ENCODE results near the gene TACC2. TPM values are rescaled to one million over a fixed set of nuclear protein-coding genes. Genes with fewer than 3 reads are reported as not detected.

Gene TACC2
- total RNA-seq, 1 experiment from 2014 or later, result 15.8 TPM

GRCh38 chr10:122207596-122207995 lies 218.6 kb downstream of the TACC2 start:
- TF ChIP-seq EZH2 (IDR thresholded peaks at IDR 0.05; ENCODE audit: low read depth) (no peak), CTCF (conservative IDR thresholded peaks at IDR 0.05) (no peak)
- H3K27me3 ChIP-seq (ENCODE audit: insufficient read depth, low read depth), result no peaks in the 10 kb centered on the region
- ChIA-PET CTCF (interaction anchor here (0.5 kb wide), 1 partner anchor 90 kb away, joined by 3 read pairs; no protein-coding TSS in a partner anchor), POLR2A (ENCODE audit: unreplicated experiment) (no interaction called here)
- H3K36me3 ChIP-seq (ENCODE audit: low read depth), result no peaks in the 10 kb centered on the region
- H3K4me1 ChIP-seq (replicated peaks; ENCODE audit: insufficient read depth), result no peaks in the 10 kb centered on the region
- H3F3A ChIP-seq (ENCODE audit: insufficient read depth, low read depth), result no peaks in the 10 kb centered on the region
- no peak for DNase-seq
- no peak overlapping the region for H3K27ac ChIP-seq
- H3K9me3 ChIP-seq (ENCODE audit: insufficient read depth, low read depth), result no peaks in the 10 kb centered on the region
- no peak overlapping the region for H3K4me3 ChIP-seq
- H2AFZ ChIP-seq, result no peak overlapping the region
- H3K9me2 ChIP-seq (ENCODE audit: insufficient read depth), result no peaks in the 10 kb centered on the region
- intact Hi-C loops (cut with micrococcal nuclease; ENCODE audit: unreplicated experiment), result no loop called here
- BruUV-seq (replicated peaks), result no TSS peak
- H3K4me2 ChIP-seq, result no peak overlapping the region
- no peaks in the 10 kb centered on the region for H4K20me1 ChIP-seq (ENCODE audit: insufficient read depth)
- no peaks in the 10 kb centered on the region for H3K79me2 ChIP-seq (ENCODE audit: low read depth)

GRCh38 chr10:122208571-122209430 lies 219.8 kb downstream of the TACC2 start:
- Histone ChIP-seq H3K27ac (no peak overlapping the region), H3K36me3 (ENCODE audit: low read depth) (no peaks in the 10 kb centered on the region), H3K4me2 (no peak overlapping the region), H3K9me3 (ENCODE audit: insufficient read depth, low read depth) (no peaks in the 10 kb centered on the region), H3K4me1 (replicated peaks; ENCODE audit: insufficient read depth) (no peaks in the 10 kb centered on the region), H4K20me1 (ENCODE audit: insufficient read depth) (no peaks in the 10 kb centered on the region), H3F3A (ENCODE audit: insufficient read depth, low read depth) (no peaks in the 10 kb centered on the region), H3K27me3 (ENCODE audit: insufficient read depth, low read depth) (no peaks in the 10 kb centered on the region), H3K4me3 (no peak overlapping the region), H3K79me2 (ENCODE audit: low read depth) (no peaks in the 10 kb centered on the region), H3K9me2 (ENCODE audit: insufficient read depth) (no peaks in the 10 kb centered on the region), H2AFZ (no peak overlapping the region)
- no peak for DNase-seq
- TF ChIP-seq EZH2 (IDR thresholded peaks at IDR 0.05; ENCODE audit: low read depth) (no peak), CTCF (conservative IDR thresholded peaks at IDR 0.05) (no peak)
- POLR2A ChIA-PET (ENCODE audit: unreplicated experiment), result no interaction called here
- intact Hi-C loops (cut with micrococcal nuclease; ENCODE audit: unreplicated experiment), result no loop called here
- BruUV-seq (replicated peaks), result no TSS peak
- CTCF ChIA-PET, result no interaction called here

- no peak for TF ChIP-seq EZH2 (IDR thresholded peaks at IDR 0.05; ENCODE audit: low read depth)
- no peak for TF ChIP-seq CTCF (conservative IDR thresholded peaks at IDR 0.05)
- ChIA-PET POLR2A (ENCODE audit: unreplicated experiment) (no interaction called here), CTCF (no interaction called here)
- Histone ChIP-seq H3K4me2 (no peak overlapping the region), H3K27ac (no peak overlapping the region), H3K27me3 (ENCODE audit: insufficient read depth, low read depth) (no peaks in the 10 kb centered on the region), H3K36me3 (ENCODE audit: low read depth) (no peaks in the 10 kb centered on the region), H3K9me3 (ENCODE audit: insufficient read depth, low read depth) (no peaks in the 10 kb centered on the region), H3K79me2 (ENCODE audit: low read depth) (no peaks in the 10 kb centered on the region), H3K9me2 (ENCODE audit: insufficient read depth) (no peaks in the 10 kb centered on the region), H2AFZ (no peak overlapping the region), H3F3A (ENCODE audit: insufficient read depth, low read depth) (no peaks in the 10 kb centered on the region), H3K4me3 (no peak overlapping the region), H4K20me1 (ENCODE audit: insufficient read depth) (no peaks in the 10 kb centered on the region), H3K4me1 (replicated peaks; ENCODE audit: insufficient read depth) (no peaks in the 10 kb centered on the region)
- intact Hi-C loops (cut with micrococcal nuclease; ENCODE audit: unreplicated experiment), result no loop called here
- no TSS peak for BruUV-seq (replicated peaks)
- DNase-seq, result no peak
These were observed 221.7 kb downstream of the TACC2 start for GRCh38 chr10:122210481-122211265.
